Measurements from ENCODE around the gene UHRF1.

DNA sequence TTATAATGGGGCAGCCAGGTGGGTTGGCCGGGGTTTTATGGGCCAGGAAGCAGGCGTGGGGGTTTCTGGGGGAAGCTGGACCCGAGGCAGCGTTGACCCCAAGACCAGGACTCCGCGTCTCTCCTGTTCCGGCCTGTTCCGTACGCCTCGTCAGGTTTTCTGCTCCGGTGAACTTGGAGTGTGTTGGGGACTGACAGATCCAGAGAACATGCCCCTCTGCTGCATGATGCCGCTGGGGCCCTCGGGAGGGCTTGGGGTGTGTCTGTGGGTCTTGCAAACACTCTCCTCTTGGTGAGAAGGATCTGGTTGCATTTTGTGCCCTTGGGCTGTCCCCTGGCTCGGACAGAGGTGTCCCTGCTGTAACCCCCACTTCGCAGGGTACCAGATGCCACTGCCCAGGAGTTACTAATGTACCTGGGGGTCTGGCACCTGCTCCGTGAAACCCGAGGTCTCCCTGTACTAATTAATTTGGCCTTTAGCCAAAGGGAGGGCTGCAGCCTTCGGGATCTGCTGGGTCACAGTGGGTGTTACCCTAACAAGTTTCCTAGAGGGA lies 75.2 kb downstream of the UHRF1 start:
- TF ChIP-seq, protein P1, sequence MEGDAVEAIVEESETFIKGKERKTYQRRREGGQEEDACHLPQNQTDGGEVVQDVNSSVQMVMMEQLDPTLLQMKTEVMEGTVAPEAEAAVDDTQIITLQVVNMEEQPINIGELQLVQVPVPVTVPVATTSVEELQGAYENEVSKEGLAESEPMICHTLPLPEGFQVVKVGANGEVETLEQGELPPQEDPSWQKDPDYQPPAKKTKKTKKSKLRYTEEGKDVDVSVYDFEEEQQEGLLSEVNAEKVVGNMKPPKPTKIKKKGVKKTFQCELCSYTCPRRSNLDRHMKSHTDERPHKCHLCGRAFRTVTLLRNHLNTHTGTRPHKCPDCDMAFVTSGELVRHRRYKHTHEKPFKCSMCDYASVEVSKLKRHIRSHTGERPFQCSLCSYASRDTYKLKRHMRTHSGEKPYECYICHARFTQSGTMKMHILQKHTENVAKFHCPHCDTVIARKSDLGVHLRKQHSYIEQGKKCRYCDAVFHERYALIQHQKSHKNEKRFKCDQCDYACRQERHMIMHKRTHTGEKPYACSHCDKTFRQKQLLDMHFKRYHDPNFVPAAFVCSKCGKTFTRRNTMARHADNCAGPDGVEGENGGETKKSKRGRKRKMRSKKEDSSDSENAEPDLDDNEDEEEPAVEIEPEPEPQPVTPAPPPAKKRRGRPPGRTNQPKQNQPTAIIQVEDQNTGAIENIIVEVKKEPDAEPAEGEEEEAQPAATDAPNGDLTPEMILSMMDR (IDR thresholded peaks at IDR 0.05) = no peak
- TF ChIP-seq POLR2A (IDR thresholded peaks at IDR 0.05) = no peak

Measured in breast epithelium (tissue), 3 donors.